Measurements from ENCODE around the gene BLID. TPM values are rescaled to one million over a fixed set of nuclear protein-coding genes. Genes with fewer than 3 reads are reported as not detected.

Gene BLID
- total RNA-seq, 4 donors from 2014 or later, result 0.66 TPM; not detected in 3

GRCh38 chr11:122150216-122151124, 34.5 kb upstream of the BLID start:
- H3K9me3 ChIP-seq, result no peaks in the 10 kb centered on the region
- ATAC-seq (no peak), DNase-seq (no peak)
- H3K27ac ChIP-seq, result no peak overlapping the region
- no peaks in the 10 kb centered on the region for H3K36me3 ChIP-seq
- intact Hi-C loops (cut with DNase I; ENCODE audit: low total_unique reads), result no loop called here
- no peak overlapping the region for H3K4me3 ChIP-seq
- H3K27me3 ChIP-seq, result no peaks in the 10 kb centered on the region
- in situ Hi-C loops (cut with MboI; ENCODE audit: low sequenced_read_pairs in 4 of 4), result no loop called here
- no peaks in the 10 kb centered on the region for H3K4me1 ChIP-seq
- TF ChIP-seq POLR2A (IDR thresholded peaks at IDR 0.05) (no peak), CTCF (IDR thresholded peaks at IDR 0.05 in 4 of 5, conservative IDR thresholded peaks at IDR 0.05 in 1 of 5) (no peak)

GRCh38 chr11:122149202-122149601, 33.2 kb upstream of the BLID start:
- H3K27ac ChIP-seq, result no peak overlapping the region
- no peak for ATAC-seq
- in situ Hi-C loops (cut with MboI; ENCODE audit: low sequenced_read_pairs in 4 of 4), result no loop called here

GRCh38 chr11:122146475-122146874, 30.5 kb upstream of the BLID start:
- no peaks in the 10 kb centered on the region for H3K9me3 ChIP-seq
- H3K27me3 ChIP-seq, result no peaks in the 10 kb centered on the region
- in situ Hi-C loops (cut with MboI; ENCODE audit: low sequenced_read_pairs in 4 of 4), result no loop called here
- no peak for ATAC-seq
- H3K36me3 ChIP-seq, result no peaks in the 10 kb centered on the region
- H3K4me1 ChIP-seq, result no peaks in the 10 kb centered on the region
- intact Hi-C loops (cut with DNase I; ENCODE audit: low total_unique reads), result no loop called here
- DNase-seq, result no peak
- H3K4me3 ChIP-seq, result no peak overlapping the region
- TF ChIP-seq POLR2A (IDR thresholded peaks at IDR 0.05) (no peak), CTCF (IDR thresholded peaks at IDR 0.05 in 4 of 5, conservative IDR thresholded peaks at IDR 0.05 in 1 of 5) (no peak)
- H3K27ac ChIP-seq, result no peak overlapping the region

More at GRCh38 chr11:122149202-122149601, 33.2 kb upstream of the BLID start:
- Histone ChIP-seq H3K4me1 (no peaks in the 10 kb centered on the region), H3K36me3 (no peaks in the 10 kb centered on the region), H3K9me3 (no peaks in the 10 kb centered on the region), H3K4me3 (no peak overlapping the region), H3K27me3 (no peaks in the 10 kb centered on the region)
- TF ChIP-seq CTCF (IDR thresholded peaks at IDR 0.05 in 4 of 5, conservative IDR thresholded peaks at IDR 0.05 in 1 of 5) (no peak), POLR2A (IDR thresholded peaks at IDR 0.05) (no peak)
- no peak for DNase-seq
- intact Hi-C loops (cut with DNase I; ENCODE audit: low total_unique reads), result no loop called here

- H3K36me3 ChIP-seq, result no peaks in the 10 kb centered on the region
- H3K4me1 ChIP-seq, result no peaks in the 10 kb centered on the region
- TF ChIP-seq CTCF (IDR thresholded peaks at IDR 0.05 in 4 of 5, conservative IDR thresholded peaks at IDR 0.05 in 1 of 5), result no peak
- no peak for TF ChIP-seq POLR2A (IDR thresholded peaks at IDR 0.05)
- no peak overlapping the region for H3K27ac ChIP-seq
- in situ Hi-C loops (cut with MboI; ENCODE audit: low sequenced_read_pairs in 4 of 4), result no loop called here
- intact Hi-C loops (cut with DNase I; ENCODE audit: low total_unique reads), result no loop called here
- no peak overlapping the region for H3K4me3 ChIP-seq
- DNase-seq (no peak), ATAC-seq (no peak)
- H3K27me3 ChIP-seq, result no peaks in the 10 kb centered on the region
- H3K9me3 ChIP-seq, result no peaks in the 10 kb centered on the region
Measured at GRCh38 chr11:122145715-122146274, 29.8 kb upstream of the BLID start.

All from gastrocnemius medialis (tissue), 4 donors.